ENCODE results near the gene CKB.
A peak's percentile ranks its signal among the peaks of the same experiment; 100 is the strongest.
"Not testable (repeated sequence)": the region's sequence is repeated elsewhere in the genome, so short reads cannot be mapped to it uniquely, and the experiment has no call there.

The CKB gene

GRCh38 chr14:103527408-103528145, 4.9 kb upstream of the CKB start:
- Histone ChIP-seq H3K4me3 (ENCODE audit: low read length) (peak overlapping the region; percentile 100), H3K27me3 (ENCODE audit: control insufficient read depth, insufficient read depth, low read length) (peaks cover 16% of the 10 kb centered on the region), H3K4me1 (ENCODE audit: control insufficient read depth, insufficient read depth, low read length) (peaks cover 32% of the 10 kb centered on the region), H3K9me3 (replicated peaks; ENCODE audit: low read length) (no peaks in the 10 kb centered on the region), H3K4me2 (ENCODE audit: low read length) (peak overlapping the region; percentile 98), H3K36me3 (ENCODE audit: insufficient read depth, low read length) (peaks cover 3% of the 10 kb centered on the region), H3K9ac (ENCODE audit: low read depth, low read length) (peak overlapping the region; percentile 90)

GRCh38 chr14:103526914-103527248, 4.3 kb upstream of the CKB start:
- no peak overlapping the region for H3K4me3 ChIP-seq (ENCODE audit: low read length)
- H3K36me3 ChIP-seq (ENCODE audit: insufficient read depth, low read length): peaks cover 3% of the 10 kb centered on the region
- no peaks in the 10 kb centered on the region for H3K9me3 ChIP-seq (replicated peaks; ENCODE audit: low read length)
- H3K4me1 ChIP-seq (ENCODE audit: control insufficient read depth, insufficient read depth, low read length): peaks cover 38% of the 10 kb centered on the region
- no peak overlapping the region for H3K9ac ChIP-seq (ENCODE audit: low read depth, low read length)
- peaks cover 22% of the 10 kb centered on the region for H3K27me3 ChIP-seq (ENCODE audit: control insufficient read depth, insufficient read depth, low read length)
- peak overlapping the region; percentile 34 for H3K4me2 ChIP-seq (ENCODE audit: low read length)

GRCh38 chr14:103526247-103526913, 3.8 kb upstream of the CKB start:
- no peak overlapping the region for H3K4me2 ChIP-seq (ENCODE audit: low read length)
- H3K4me3 ChIP-seq (ENCODE audit: low read length): no peak overlapping the region
- no peaks in the 10 kb centered on the region for H3K9me3 ChIP-seq (replicated peaks; ENCODE audit: low read length)
- no peak overlapping the region for H3K9ac ChIP-seq (ENCODE audit: low read depth, low read length)
- H3K36me3 ChIP-seq (ENCODE audit: insufficient read depth, low read length): peaks cover 3% of the 10 kb centered on the region
- H3K27me3 ChIP-seq (ENCODE audit: control insufficient read depth, insufficient read depth, low read length): peaks cover 22% of the 10 kb centered on the region
- peaks cover 38% of the 10 kb centered on the region for H3K4me1 ChIP-seq (ENCODE audit: control insufficient read depth, insufficient read depth, low read length)

- H3K9ac ChIP-seq (ENCODE audit: low read depth, low read length); H3K4me2 ChIP-seq (ENCODE audit: low read length); H3K4me3 ChIP-seq (ENCODE audit: low read length); H3K9me3 ChIP-seq (replicated peaks; ENCODE audit: low read length); H3K36me3 ChIP-seq (ENCODE audit: insufficient read depth, low read length): not testable (repeated sequence)
- Histone ChIP-seq H3K27me3 (ENCODE audit: control insufficient read depth, insufficient read depth, low read length) (peaks cover 27% of the 10 kb centered on the region), H3K4me1 (ENCODE audit: control insufficient read depth, insufficient read depth, low read length) (peaks cover 44% of the 10 kb centered on the region)
Observed at GRCh38 chr14:103525430-103526246, 3.0 kb upstream of the CKB start.

GRCh38 chr14:103524002-103524935, 1.6 kb upstream of the CKB start:
- Histone ChIP-seq H3K4me2 (ENCODE audit: low read length) (no peak overlapping the region), H3K27me3 (ENCODE audit: control insufficient read depth, insufficient read depth, low read length) (peaks cover 27% of the 10 kb centered on the region), H3K4me1 (ENCODE audit: control insufficient read depth, insufficient read depth, low read length) (peaks cover 38% of the 10 kb centered on the region), H3K4me3 (ENCODE audit: low read length) (no peak overlapping the region), H3K9ac (ENCODE audit: low read depth, low read length) (no peak overlapping the region), H3K36me3 (ENCODE audit: insufficient read depth, low read length) (no peaks in the 10 kb centered on the region), H3K9me3 (replicated peaks; ENCODE audit: low read length) (no peaks in the 10 kb centered on the region)

GRCh38 chr14:103523575-103523954, 935 bp upstream of the CKB start:
- H3K4me2 ChIP-seq (ENCODE audit: low read length): no peak overlapping the region
- peaks cover 36% of the 10 kb centered on the region for H3K4me1 ChIP-seq (ENCODE audit: control insufficient read depth, insufficient read depth, low read length)
- H3K9me3 ChIP-seq (replicated peaks; ENCODE audit: low read length): no peaks in the 10 kb centered on the region
- no peak overlapping the region for H3K9ac ChIP-seq (ENCODE audit: low read depth, low read length)
- H3K4me3 ChIP-seq (ENCODE audit: low read length): no peak overlapping the region
- H3K36me3 ChIP-seq (ENCODE audit: insufficient read depth, low read length): no peaks in the 10 kb centered on the region
- peaks cover 27% of the 10 kb centered on the region for H3K27me3 ChIP-seq (ENCODE audit: control insufficient read depth, insufficient read depth, low read length)

GRCh38 chr14:103521951-103522563, 573 bp downstream of the CKB start:
- H3K4me3 ChIP-seq (ENCODE audit: low read length): peak overlapping the region; percentile 61
- H3K9me3 ChIP-seq (replicated peaks; ENCODE audit: low read length): no peaks in the 10 kb centered on the region
- no peaks in the 10 kb centered on the region for H3K36me3 ChIP-seq (ENCODE audit: insufficient read depth, low read length)
- H3K4me1 ChIP-seq (ENCODE audit: control insufficient read depth, insufficient read depth, low read length): peaks cover 25% of the 10 kb centered on the region
- peak overlapping the region; percentile 79 for H3K4me2 ChIP-seq (ENCODE audit: low read length)
- H3K27me3 ChIP-seq (ENCODE audit: control insufficient read depth, insufficient read depth, low read length): peaks cover 27% of the 10 kb centered on the region
- no peak overlapping the region for H3K9ac ChIP-seq (ENCODE audit: low read depth, low read length)

- Histone ChIP-seq H3K4me3 (ENCODE audit: low read length) (peak overlapping the region; percentile 60), H3K4me1 (ENCODE audit: control insufficient read depth, insufficient read depth, low read length) (peaks cover 23% of the 10 kb centered on the region), H3K27me3 (ENCODE audit: control insufficient read depth, insufficient read depth, low read length) (peaks cover 27% of the 10 kb centered on the region), H3K4me2 (ENCODE audit: low read length) (peak overlapping the region; percentile 79), H3K9ac (ENCODE audit: low read depth, low read length) (no peak overlapping the region), H3K9me3 (replicated peaks; ENCODE audit: low read length) (no peaks in the 10 kb centered on the region), H3K36me3 (ENCODE audit: insufficient read depth, low read length) (no peaks in the 10 kb centered on the region)
Observed at GRCh38 chr14:103521438-103521950, 1.1 kb downstream of the CKB start.

GRCh38 chr14:103520657-103521437, 1.8 kb downstream of the CKB start:
- H3K4me3 ChIP-seq (ENCODE audit: low read length): peak overlapping the region; percentile 60
- H3K4me2 ChIP-seq (ENCODE audit: low read length): peak overlapping the region; percentile 79
- no peaks in the 10 kb centered on the region for H3K36me3 ChIP-seq (ENCODE audit: insufficient read depth, low read length)
- peaks cover 27% of the 10 kb centered on the region for H3K27me3 ChIP-seq (ENCODE audit: control insufficient read depth, insufficient read depth, low read length)
- peaks cover 23% of the 10 kb centered on the region for H3K4me1 ChIP-seq (ENCODE audit: control insufficient read depth, insufficient read depth, low read length)
- H3K9ac ChIP-seq (ENCODE audit: low read depth, low read length): no peak overlapping the region
- no peaks in the 10 kb centered on the region for H3K9me3 ChIP-seq (replicated peaks; ENCODE audit: low read length)

- Histone ChIP-seq H3K27me3 (ENCODE audit: control insufficient read depth, insufficient read depth, low read length) (peaks cover 27% of the 10 kb centered on the region), H3K36me3 (ENCODE audit: insufficient read depth, low read length) (peaks cover under 1% of the 10 kb centered on the region), H3K4me1 (ENCODE audit: control insufficient read depth, insufficient read depth, low read length) (peaks cover 23% of the 10 kb centered on the region), H3K9me3 (replicated peaks; ENCODE audit: low read length) (no peaks in the 10 kb centered on the region), H3K9ac (ENCODE audit: low read depth, low read length) (no peak overlapping the region), H3K4me3 (ENCODE audit: low read length) (no peak overlapping the region), H3K4me2 (ENCODE audit: low read length) (peak overlapping the region; percentile 79)
Observed at GRCh38 chr14:103520269-103520656, 2.4 kb downstream of the CKB start.
